SIG-M5 (cell line): ENCODE measurements around the gene MEIKIN.

ENCODE experiments used
- DNase-seq: peaks from one replicate; lab custom pipeline; 2025; lab: John Stamatoyannopoulos, UW

Gene MEIKIN

GRCh38 chr5:131771692-131772091, 173.8 kb downstream of the MEIKIN start:
- no peak for DNase-seq

DNA sequence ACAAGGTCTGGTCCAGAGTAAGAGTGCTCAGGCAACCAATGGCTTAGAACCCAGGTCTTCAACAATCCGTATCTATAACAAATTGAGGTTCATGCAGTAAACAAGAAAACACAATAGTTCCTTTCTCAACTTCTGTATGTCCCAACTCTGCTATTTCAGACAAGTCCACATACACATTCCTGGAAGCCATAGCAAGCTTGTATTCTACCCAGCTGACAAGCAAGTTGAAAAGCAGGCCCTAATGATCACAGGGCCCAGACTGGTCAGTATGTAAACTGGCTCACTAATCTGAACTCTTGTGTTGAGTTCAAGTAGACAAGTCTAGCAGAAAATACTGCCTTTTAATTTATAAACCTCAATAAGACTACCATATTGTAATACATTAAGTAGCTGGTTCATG, 175.5 kb downstream of the MEIKIN start:
- DNase-seq: no peak

- no peak for DNase-seq
Measured at GRCh38 chr5:131769336-131769735, 176.1 kb downstream of the MEIKIN start.

DNA sequence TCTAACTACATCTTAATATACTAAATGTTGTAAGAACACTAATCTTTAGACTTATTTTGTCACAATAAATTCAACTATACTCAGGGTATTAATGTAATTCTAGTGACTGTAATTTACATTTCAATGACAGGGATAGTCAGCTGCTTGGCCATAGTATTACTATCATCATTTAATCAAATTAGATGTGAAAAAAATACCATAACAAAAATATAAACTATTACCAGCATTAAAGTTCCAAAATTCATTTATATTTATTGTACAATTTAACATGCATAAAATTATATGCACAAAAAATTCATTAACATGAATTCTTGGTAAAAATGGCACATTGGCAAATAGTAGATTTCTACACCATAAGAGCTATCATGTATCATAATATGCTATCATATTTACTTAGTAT, 177.6 kb downstream of the MEIKIN start:
- no peak for DNase-seq

GRCh38 chr5:131766689-131767088, 178.8 kb downstream of the MEIKIN start:
- no peak for DNase-seq

- DNase-seq: no peak
Measured at GRCh38 chr5:131765261-131765660, 180.2 kb downstream of the MEIKIN start.

GRCh38 chr5:131763968-131764367, 181.5 kb downstream of the MEIKIN start:
- no peak for DNase-seq

DNA sequence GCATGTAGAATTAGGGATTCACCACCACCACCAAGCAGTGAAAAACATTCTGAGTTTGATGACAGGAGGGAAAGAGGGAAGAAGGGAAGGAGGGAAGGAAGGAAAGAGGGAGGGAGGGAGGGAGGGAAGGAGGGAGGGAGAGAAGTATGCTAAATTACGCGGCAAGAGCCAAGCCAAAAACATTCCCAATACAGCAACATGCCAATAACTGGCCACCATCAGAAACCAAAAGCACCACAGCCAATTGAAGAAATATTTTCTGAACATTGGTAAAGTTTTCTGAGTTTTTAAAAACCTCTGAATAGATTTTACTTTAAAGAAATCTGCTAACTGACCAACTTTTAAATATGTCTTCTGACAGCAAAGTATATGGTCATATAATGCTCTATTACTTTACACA, 184.7 kb downstream of the MEIKIN start:
- DNase-seq: no peak

GRCh38 chr5:131759704-131760103, 185.8 kb downstream of the MEIKIN start:
- no peak for DNase-seq

- no peak for DNase-seq
Measured at GRCh38 chr5:131758520-131758900, 187.0 kb downstream of the MEIKIN start.

DNA sequence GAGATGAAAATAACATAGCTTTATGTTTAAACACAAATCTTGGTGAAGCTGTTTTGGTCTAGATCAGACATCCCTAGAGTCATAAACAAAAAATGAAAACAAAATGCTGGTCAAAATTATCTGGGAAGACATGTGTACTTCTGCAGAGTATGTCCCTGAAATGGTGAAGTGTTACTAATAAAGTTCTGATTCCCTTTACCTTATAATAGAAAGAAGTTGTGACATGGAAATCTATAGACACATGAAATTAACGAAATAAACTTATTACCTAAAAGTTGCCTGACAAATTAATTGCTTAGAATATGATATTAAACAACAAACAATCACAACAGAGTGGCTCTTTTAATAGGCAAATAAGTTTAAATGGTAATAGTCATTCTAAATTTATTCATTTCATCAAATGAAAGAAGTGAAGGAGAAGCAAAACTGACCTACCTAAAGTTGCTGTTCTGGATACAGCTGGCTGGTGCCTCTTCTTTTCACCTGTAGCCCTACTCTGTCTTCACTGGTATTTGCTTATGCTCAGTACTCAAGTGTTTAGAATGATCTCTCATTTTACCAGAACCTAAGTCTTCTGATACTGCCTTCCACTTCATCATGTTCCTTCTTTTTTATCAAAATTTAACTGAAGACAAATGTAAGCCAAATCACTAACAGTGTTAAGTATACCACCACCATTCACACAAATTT, 187.5 kb downstream of the MEIKIN start:
- DNase-seq: no peak
